HEK293 (cell line): ENCODE measurements around the gene ANO8.
A peak's percentile ranks its signal among the peaks of the same experiment; 100 is the strongest.

Experiments used
- CTCF ChIP-seq: fragments of 450-650 bp; formaldehyde crosslinking; IDR thresholded peaks from 2 replicates; pipeline ENCODE4 v1.5.1; 2016; ENCODE audit warnings: missing biosample characterization, missing genetic modification characterization
- PATZ1 ChIP-seq: fragments of 450-650 bp; formaldehyde crosslinking; IDR thresholded peaks from 2 replicates; pipeline ENCODE4 v1.5.1; 2016; ENCODE audit warnings: missing biosample characterization, missing genetic modification characterization
- ZEB2 ChIP-seq: fragments of 450-650 bp; formaldehyde crosslinking; IDR thresholded peaks from 2 replicates; pipeline ENCODE4 v1.5.1; 2016; ENCODE audit warnings: missing biosample characterization, missing genetic modification characterization
- ZFP37 ChIP-seq: fragments of 450-650 bp; formaldehyde crosslinking; IDR thresholded peaks from 2 replicates; pipeline ENCODE4 v1.5.1; 2016; ENCODE audit warnings: missing biosample characterization, missing genetic modification characterization
- ZNF274 ChIP-seq, 2 experiments: fragments of 200-500 bp in 1 of 2; fragments of 450-650 bp in 1 of 2; sonication (Bioruptor generic) in 1 of 2; formaldehyde crosslinking in 1 of 2; IDR thresholded peaks; 2 replicates each; pipeline versions ENCODE4 v1.5.1 to v1.6.1; 2014 to 2016; ENCODE audit warnings: borderline replicate concordance in 1 of 2, inconsistent platforms in 1 of 2, low read length in 1 of 2, missing biosample characterization in 1 of 2, missing genetic modification characterization in 1 of 2
- ZNF513 ChIP-seq: fragments of 450-650 bp; IDR thresholded peaks from 2 replicates; pipeline ENCODE4 v1.5.1; 2018; ENCODE audit warnings: missing biosample characterization, missing genetic modification characterization

GRCh38 chr19:17328517-17329365 lies 5.9 kb downstream of the ANO8 start:
- TF ChIP-seq CTCF (tag by site-specific recombination): no peak
- TF ChIP-seq ZEB2 (tag by site-specific recombination): 0 out of 2 replicates have a peak, but pooled peaks have one; percentile 5
- TF ChIP-seq ZNF513 (tag by site-specific recombination): peak; percentile 89
- TF ChIP-seq ZNF274 (IDR thresholded peaks at IDR 0.05; ENCODE audit: low read length): no peak
- no peak for TF ChIP-seq ZNF274 (tag by site-specific recombination; IDR thresholded peaks at IDR 0.05; ENCODE audit: borderline replicate concordance)
- TF ChIP-seq PATZ1 (tag by site-specific recombination): no peak
- no peak for TF ChIP-seq ZFP37 (tag by site-specific recombination)
